Endothelial cell of umbilical vein (primary cell): ENCODE measurements around the gene TNS1. TPM values are rescaled to one million over a fixed set of nuclear protein-coding genes. Genes with fewer than 3 reads are reported as not detected.

Experiments
- BruUV-seq: library from RNA; stranded (reverse); fragments of 400-500 nt; replicated peaks from 2 replicates; lab custom pipeline; 2021; lab: Mats Ljungman, UMichigan
- CTCF ChIA-PET: fragments of 300-600, 350-600 bp; sonication (Branson Sonifier 250); formaldehyde crosslinking; loops from one replicate; lab custom pipeline; 2021; ENCODE audit warnings: antibody characterized with exemption, inconsistent platforms; lab: Charles Lee
- POLR2A ChIA-PET: fragments of 300-600, 350-600 bp; sonication (Branson Sonifier 250); formaldehyde crosslinking; loops from one replicate; lab custom pipeline; 2021; ENCODE audit warnings: antibody characterized with exemption, inconsistent platforms; lab: Charles Lee
- DNase-seq: peaks from one replicate; pipeline ENCODE4 v3.0.0-alpha.2; 2011; ENCODE audit warnings: low read depth, low spot score
- FAIRE-seq: peaks from 2 replicates; lab custom pipeline; 2011; peaks lifted over from hg19 to GRCh38; lab: Jason Lieb, UNC
- H2AFZ ChIP-seq: 2 replicates; pipeline ENCODE4 v1.6.0; 2012; ENCODE audit warnings: low read depth, low read length, control low read depth, inconsistent platforms
- H3K27ac ChIP-seq: 2 replicates; pipeline ENCODE4 v1.5.1; 2011; ENCODE audit warnings: low read depth, mild to moderate bottlenecking, control low read depth, low read length, moderate library complexity; ENCODE audit not compliant: insufficient read depth
- H3K27me3 ChIP-seq, 2 experiments: 2 replicates each; pipeline versions ENCODE4 v1.6.0 to v1.6.1; 2011; ENCODE audit warnings: low read length in 2 of 2, mixed read lengths in 1 of 2; ENCODE audit not compliant: control insufficient read depth in 2 of 2, insufficient read depth in 2 of 2
- H3K36me3 ChIP-seq, 2 experiments: 2 replicates in 1 of 2; 3 replicates in 1 of 2; pipeline ENCODE4 v1.5.1; 2011; ENCODE audit warnings: low read length in 2 of 2, mild to moderate bottlenecking in 1 of 2, moderate library complexity in 1 of 2; ENCODE audit not compliant: control insufficient read depth in 2 of 2, insufficient read depth in 2 of 2; ENCODE audit errors: extremely low read depth in 1 of 2
- H3K4me1 ChIP-seq: 3 replicates; pipeline ENCODE4 v1.5.1; 2011; ENCODE audit warnings: mild to moderate bottlenecking, low read length; ENCODE audit not compliant: control insufficient read depth, insufficient read depth; ENCODE audit errors: extremely low read depth
- H3K4me2 ChIP-seq: 2 replicates; pipeline ENCODE4 v1.6.1; 2011; ENCODE audit warnings: low read length, control low read depth, mixed read lengths; ENCODE audit not compliant: insufficient read depth
- H3K4me3 ChIP-seq, 3 experiments: fragments of 200-600 bp in 1 of 3; sonication (generic), shearing (Covaris generic) in 1 of 3; replicated peaks in 1 of 3; 2 replicates each; pipeline ENCODE4 v1.5.1; 2011 to 2016; ENCODE audit warnings: control low read depth in 3 of 3, low read length in 3 of 3, mild to moderate bottlenecking in 2 of 3, inconsistent platforms in 1 of 3, low read depth in 1 of 3, moderate library complexity in 1 of 3; ENCODE audit not compliant: insufficient read depth in 1 of 3
- H3K79me2 ChIP-seq: 2 replicates; pipeline ENCODE4 v1.6.0; 2012; ENCODE audit warnings: low read length, inconsistent platforms; ENCODE audit not compliant: control insufficient read depth, insufficient read depth
- H3K9ac ChIP-seq: replicated peaks from 2 replicates; pipeline ENCODE3; 2011; ENCODE audit warnings: low read length, control low read depth; ENCODE audit not compliant: insufficient read depth; ENCODE audit errors: extremely low read depth
- H3K9me1 ChIP-seq: replicated peaks from 3 replicates; pipeline ENCODE4 v1.6.0; 2011; ENCODE audit warnings: mild to moderate bottlenecking, low read length; ENCODE audit not compliant: control insufficient read depth, insufficient read depth; ENCODE audit errors: extremely low read depth
- H3K9me3 ChIP-seq: replicated peaks from 2 replicates; pipeline ENCODE4 v1.5.1; 2012; ENCODE audit warnings: low read length, inconsistent platforms; ENCODE audit not compliant: control insufficient read depth, insufficient read depth
- H4K20me1 ChIP-seq: replicated peaks from 2 replicates; pipeline ENCODE3; 2011; ENCODE audit warnings: mild to moderate bottlenecking, low read length; ENCODE audit not compliant: control insufficient read depth, insufficient read depth; ENCODE audit errors: extremely low read depth
- CTCF ChIP-seq, 2 donors: IDR thresholded peaks; 1 replicate in 1 of 2; 2 replicates in 1 of 2; pipeline ENCODE4 v1.5.1; 2011; ENCODE audit warnings: low read length in 2 of 2, mild to moderate bottlenecking in 2 of 2, moderate library complexity in 2 of 2, control low read depth in 1 of 2, inconsistent platforms in 1 of 2, low read depth in 1 of 2; ENCODE audit not compliant: insufficient read depth in 1 of 2; ENCODE audit errors: extremely low read depth in 1 of 2
- EZH2 ChIP-seq: IDR thresholded peaks from 2 replicates; pipeline ENCODE4 v1.6.1; 2012; ENCODE audit warnings: borderline replicate concordance, low read depth, mild to moderate bottlenecking, moderate library complexity, low read length, inconsistent platforms; ENCODE audit not compliant: severe bottlenecking
- FOS ChIP-seq: IDR thresholded peaks from 2 replicates; pipeline ENCODE4 v1.6.1; 2011; ENCODE audit warnings: mild to moderate bottlenecking, low read length, moderate library complexity, borderline replicate concordance; ENCODE audit not compliant: insufficient read depth
- GATA2 ChIP-seq: IDR thresholded peaks from 2 replicates; pipeline ENCODE4 v1.7.0; 2011; ENCODE audit warnings: low read depth, mild to moderate bottlenecking, moderate library complexity, mixed read lengths, low read length; ENCODE audit not compliant: insufficient read length, insufficient read depth
- JUN ChIP-seq: IDR thresholded peaks from 2 replicates; pipeline ENCODE4 v1.6.1; 2011; ENCODE audit warnings: borderline replicate concordance, low read depth; ENCODE audit not compliant: insufficient read length, insufficient read depth
- MAX ChIP-seq: IDR thresholded peaks from 2 replicates; pipeline ENCODE4 v1.6.1; 2011; ENCODE audit not compliant: insufficient read depth, insufficient read length
- MYC ChIP-seq: IDR thresholded peaks from one replicate; pipeline ENCODE4 v1.6.1; 2011; ENCODE audit warnings: mild to moderate bottlenecking, low read depth, low read length
- POLR2A ChIP-seq: IDR thresholded peaks from 2 replicates; pipeline ENCODE4 v1.6.1; 2012; ENCODE audit warnings: low read depth, mild to moderate bottlenecking, control low read depth, low read length
- POLR2AphosphoS5 ChIP-seq: IDR thresholded peaks from 2 replicates; pipeline ENCODE4 v1.6.1; 2012; ENCODE audit warnings: low read depth, mild to moderate bottlenecking, control low read depth, low read length, moderate library complexity; ENCODE audit not compliant: insufficient read depth
- dilution Hi-C: fragments of 300-500 bp; cut with MboI; formaldehyde crosslinking; loops from one replicate; pipeline ENCODE4 v1.15.0; 2019; ENCODE audit warnings: low sequenced_read_pairs; ENCODE audit not compliant: extremely low pct_ligation_motif_present
- intact Hi-C: fragments of 100-400 bp; cut with micrococcal nuclease; formaldehyde crosslinking; loops from one replicate; pipeline ENCODE4 v1.10.0; 2022
- polyA plus RNA-seq, 4 experiments: library from polyadenylated mRNA; depleted of rRNA in 3 of 4; stranded (reverse) in 3 of 4; unstranded in 1 of 4; fragments of >200 nt; gene quantifications; 2 replicates each; pipeline versions ENCODE4 v1.2.1 to v1.2.3, GENCODE V29; 2011 to 2012; ENCODE audit warnings: missing spikeins in 1 of 4
- total RNA-seq: library from RNA; stranded (reverse); gene quantifications from 2 replicates; pipeline ENCODE4 v1.2.3, GENCODE V29; 2021

The TNS1 gene
- total and polyA plus RNA-seq, 2 donors (not counting 3 experiments of a cell fraction or from before 2014, with no cell fraction given): 11.0 to 52.1 TPM

GRCh38 chr2:217916504-217917254 lies 86.1 kb downstream of the TNS1 start:
- intact Hi-C loops: no loop called here
- dilution Hi-C loops: no loop called here
- H3K79me2 ChIP-seq: no peaks in the 10 kb centered on the region
- no peak overlapping the region for H3K4me3 ChIP-seq
- H2AFZ ChIP-seq: no peak overlapping the region
- peaks cover 24% of the 10 kb centered on the region for H3K4me1 ChIP-seq
- H3K36me3 ChIP-seq: no peaks in the 10 kb centered on the region
- DNase-seq (no peak), FAIRE-seq (no peak)
- H3K9me1 ChIP-seq: no peaks in the 10 kb centered on the region
- no peak overlapping the region for H3K27ac ChIP-seq
- TF ChIP-seq MAX (no peak), EZH2 (no peak), POLR2AphosphoS5 (no peak), GATA2 (no peak), JUN (no peak), MYC (no peak), CTCF (IDR thresholded peaks at IDR 0.05; ENCODE audit: extremely low read depth in 1 of 2, insufficient read depth in 1 of 2, low read depth in 1 of 2, low read length in 2 of 2) (no peak), FOS (no peak), POLR2A (no peak)
- BruUV-seq: no TSS peak
- H3K4me2 ChIP-seq: no peak overlapping the region
- no peaks in the 10 kb centered on the region for H3K27me3 ChIP-seq
- POLR2A ChIA-PET: no interaction called here
- H3K9me3 ChIP-seq: no peaks in the 10 kb centered on the region
- CTCF ChIA-PET: interaction anchor here (1.0 to 2.8 kb wide), 3 partner anchors 14 to 77 kb away, joined by 3 to 6 read pairs (median 3); no protein-coding TSS in a partner anchor
- no peak overlapping the region for H3K9ac ChIP-seq
- no peaks in the 10 kb centered on the region for H4K20me1 ChIP-seq
